RWPE1 (cell line): ENCODE results near the gene MS4A10.
A peak's percentile ranks its signal among the peaks of the same experiment; 100 is the strongest.

Source experiments
- CTCF ChIA-PET: fragments of 350-600 bp; sonication (Branson Sonifier 250); formaldehyde crosslinking; extraction: SDS; loops from one replicate; lab custom pipeline; 2021; lab: Yijun Ruan, JAX
- POLR2A ChIA-PET: fragments of 400-600 bp; formaldehyde crosslinking; extraction: SDS; loops from one replicate; lab custom pipeline; 2020; ENCODE audit warnings: antibody characterized with exemption; ENCODE audit not compliant: low non-redundant PET; lab: Yijun Ruan, JAX
- DNase-seq: peaks from one replicate; pipeline ENCODE4 v3.0.0; 2012; ENCODE audit warnings: low spot score
- H3K27ac ChIP-seq: fragments of 450-650 bp; 2 replicates; pipeline ENCODE4 v1.5.1; 2017
- CTCF ChIP-seq: fragments of 450-650 bp; conservative IDR thresholded peaks from 2 replicates; pipeline ENCODE4 v1.5.1; 2017; ENCODE audit warnings: low read depth, mild to moderate bottlenecking

Gene MS4A10

GRCh38 chr11:60769273-60769672 lies 15.9 kb upstream of the MS4A10 start:
- no peak overlapping the region for H3K27ac ChIP-seq
- TF ChIP-seq CTCF = no peak
- ChIA-PET CTCF (interaction anchor here (0.6 to 1.1 kb wide), 2 partner anchors 58 to 130 kb away, joined by 3 read pairs; no protein-coding TSS in a partner anchor), POLR2A (interaction anchor here (0.6 kb wide), 1 partner anchor 1076 kb away, joined by 6 read pairs; no protein-coding TSS in a partner anchor)
- peak; percentile 57 for DNase-seq

- CTCF ChIA-PET = interaction anchor here (0.5 to 1.4 kb wide), 3 partner anchors 10 to 129 kb away, joined by 3 to 4 read pairs (median 4); no protein-coding TSS in a partner anchor
- POLR2A ChIA-PET = interaction anchor here (0.6 kb wide), 1 partner anchor 1075 kb away, joined by 6 read pairs; no protein-coding TSS in a partner anchor
- no peak overlapping the region for H3K27ac ChIP-seq
- TF ChIP-seq CTCF = no peak
- no peak for DNase-seq
Measured at GRCh38 chr11:60769811-60770210, 15.3 kb upstream of the MS4A10 start.

GRCh38 chr11:60771146-60771545 lies 14.0 kb upstream of the MS4A10 start:
- ChIA-PET CTCF (no interaction called here), POLR2A (no interaction called here)
- DNase-seq = no peak
- no peak overlapping the region for H3K27ac ChIP-seq
- no peak for TF ChIP-seq CTCF

DNA sequence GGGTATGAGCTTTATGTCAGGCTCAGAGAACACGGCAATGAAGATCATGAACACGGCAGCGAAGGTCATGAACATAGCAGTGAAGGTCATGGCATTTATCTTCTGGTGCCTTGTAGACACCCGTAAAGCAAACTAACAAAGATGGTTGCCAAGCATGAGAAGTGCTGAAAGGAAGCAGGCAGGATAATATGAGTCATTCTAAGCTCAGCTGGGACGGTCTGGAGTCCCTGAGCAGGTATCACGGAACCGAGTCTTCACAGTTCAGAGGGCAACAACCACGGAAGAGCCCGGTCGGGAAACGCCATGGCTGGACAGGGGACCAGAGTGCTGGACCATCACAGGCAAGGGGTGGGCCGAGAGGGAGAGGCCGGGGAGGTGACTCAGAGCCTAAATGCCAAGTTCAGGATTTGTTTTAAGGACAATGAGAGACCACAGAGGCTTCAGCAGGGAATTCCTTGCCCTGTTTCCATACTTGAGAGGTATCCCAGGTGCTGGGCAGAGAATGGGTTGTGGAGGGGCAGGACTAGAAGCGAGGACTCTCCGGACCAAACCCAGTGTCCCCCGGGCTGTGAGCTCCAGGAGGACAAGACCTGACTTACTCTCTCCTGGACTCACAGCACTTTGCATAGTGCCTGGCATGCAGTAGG lies 13.1 kb upstream of the MS4A10 start:
- ChIA-PET CTCF (interaction anchor here (0.6 to 1.3 kb wide), 2 partner anchors 9 to 855 kb away, joined by 3 read pairs; no protein-coding TSS in a partner anchor), POLR2A (no interaction called here)
- no peak for DNase-seq
- H3K27ac ChIP-seq = no peak overlapping the region
- TF ChIP-seq CTCF = no peak

DNA sequence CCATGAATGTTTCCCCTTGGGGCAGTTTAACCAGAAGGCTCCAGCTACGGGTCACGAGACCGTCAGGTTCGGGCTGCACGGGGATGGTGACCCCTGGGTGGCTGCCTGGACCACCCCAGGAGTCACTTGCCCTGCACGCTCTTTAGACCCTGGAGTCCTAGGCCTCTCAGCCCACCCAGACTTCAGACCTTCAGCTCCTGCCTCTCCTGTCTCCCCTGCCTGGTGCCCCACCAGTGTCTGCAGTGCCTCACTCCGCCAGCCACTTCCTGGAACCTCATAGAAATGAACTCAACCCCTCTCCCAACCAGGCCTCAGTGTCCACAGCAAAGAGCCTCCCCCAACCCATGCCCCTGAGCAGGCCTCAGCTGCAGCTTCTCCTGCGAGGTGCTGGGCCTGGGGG lies 12.5 kb upstream of the MS4A10 start:
- no peak for DNase-seq
- POLR2A ChIA-PET = no interaction called here
- no peak for TF ChIP-seq CTCF
- H3K27ac ChIP-seq = no peak overlapping the region
- CTCF ChIA-PET = interaction anchor here (0.6 to 1.3 kb wide), 4 partner anchors 10 to 856 kb away, joined by 3 read pairs; no protein-coding TSS in a partner anchor

DNA sequence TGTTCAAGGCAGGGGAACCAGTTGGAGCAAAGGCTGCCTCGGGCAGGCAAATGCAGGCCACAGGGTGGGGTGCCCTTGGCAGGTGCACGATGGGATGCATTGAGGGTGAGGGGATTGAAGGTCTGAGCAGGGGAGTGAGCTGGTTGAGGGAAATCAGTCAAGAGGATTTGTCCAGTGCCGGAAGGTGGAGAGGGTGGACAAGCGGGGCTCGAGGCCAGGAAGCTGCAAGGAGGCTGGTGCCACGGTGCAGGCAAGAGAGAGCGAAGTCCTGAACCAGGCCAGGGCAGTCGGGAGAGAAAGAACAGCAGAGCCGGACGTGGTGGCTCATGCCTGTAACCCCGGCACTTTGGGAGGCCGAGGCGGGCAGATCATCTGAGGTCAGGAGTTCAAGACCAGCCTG lies 10.4 kb upstream of the MS4A10 start:
- H3K27ac ChIP-seq = no peak overlapping the region
- TF ChIP-seq CTCF = no peak
- DNase-seq = no peak
- POLR2A ChIA-PET = no interaction called here
- CTCF ChIA-PET = interaction anchor here (0.6 to 2.4 kb wide), 9 partner anchors 10 to 280 kb away, joined by 3 to 14 read pairs (median 5); no protein-coding TSS in a partner anchor
